HL-60 (cell line): ENCODE results near the gene DYNLT5.
"Not testable (repeated sequence)": the region's sequence is repeated elsewhere in the genome, so short reads cannot be mapped to it uniquely, and the experiment has no call there.

Experiments used
- DNase-seq, 2 experiments: peaks; one replicate each; pipeline ENCODE4 v3.0.0-alpha.2; 2010 to 2020; ENCODE audit warnings: low read depth in 1 of 2, low spot score in 1 of 2
- H3K27ac ChIP-seq: fragments of 250-450 bp; sonication (Bioruptor Pico); replicated peaks from 2 replicates; pipeline ENCODE4 v1.5.1; 2020; ENCODE audit warnings: mild to moderate bottlenecking, moderate library complexity
- H3K27me3 ChIP-seq: fragments of 250-450 bp; sonication (Bioruptor Pico); 2 replicates; pipeline ENCODE4 v1.5.1; 2021; ENCODE audit warnings: mild to moderate bottlenecking, moderate library complexity; ENCODE audit not compliant: insufficient read depth, poor library complexity, severe bottlenecking
- H3K4me3 ChIP-seq: replicated peaks from 2 replicates; pipeline ENCODE4 v1.5.1; 2011; ENCODE audit warnings: mild to moderate bottlenecking, control low read depth, low read length; ENCODE audit not compliant: insufficient read depth
- GABPA ChIP-seq: IDR thresholded peaks from 2 replicates; pipeline ENCODE4 v1.6.1; 2012; ENCODE audit warnings: low read depth
- POLR2AphosphoS5 ChIP-seq: IDR thresholded peaks from 2 replicates; pipeline ENCODE4 v1.6.1; 2012; ENCODE audit warnings: low read depth
- REST ChIP-seq: IDR thresholded peaks from 2 replicates; pipeline ENCODE4 v1.6.1; 2012; ENCODE audit warnings: low read depth; ENCODE audit not compliant: insufficient replicate concordance
- SPI1 ChIP-seq: IDR thresholded peaks from 2 replicates; pipeline ENCODE4 v1.6.1; 2012; ENCODE audit warnings: low read depth, mild to moderate bottlenecking, borderline replicate concordance
- TF ChIP-seq, protein P1 (sequence below): IDR thresholded peaks from one replicate; pipeline ENCODE4 v1.5.1; 2011; ENCODE audit warnings: low read length, control low read depth, inconsistent platforms; ENCODE audit not compliant: insufficient read depth

The DYNLT5 gene

GRCh38 chr1:66732407-66733166 is 19.7 kb upstream of the DYNLT5 start:
- TF ChIP-seq GABPA (no peak), SPI1 (no peak), REST (no peak), POLR2AphosphoS5 (no peak)
- TF ChIP-seq, protein P1, sequence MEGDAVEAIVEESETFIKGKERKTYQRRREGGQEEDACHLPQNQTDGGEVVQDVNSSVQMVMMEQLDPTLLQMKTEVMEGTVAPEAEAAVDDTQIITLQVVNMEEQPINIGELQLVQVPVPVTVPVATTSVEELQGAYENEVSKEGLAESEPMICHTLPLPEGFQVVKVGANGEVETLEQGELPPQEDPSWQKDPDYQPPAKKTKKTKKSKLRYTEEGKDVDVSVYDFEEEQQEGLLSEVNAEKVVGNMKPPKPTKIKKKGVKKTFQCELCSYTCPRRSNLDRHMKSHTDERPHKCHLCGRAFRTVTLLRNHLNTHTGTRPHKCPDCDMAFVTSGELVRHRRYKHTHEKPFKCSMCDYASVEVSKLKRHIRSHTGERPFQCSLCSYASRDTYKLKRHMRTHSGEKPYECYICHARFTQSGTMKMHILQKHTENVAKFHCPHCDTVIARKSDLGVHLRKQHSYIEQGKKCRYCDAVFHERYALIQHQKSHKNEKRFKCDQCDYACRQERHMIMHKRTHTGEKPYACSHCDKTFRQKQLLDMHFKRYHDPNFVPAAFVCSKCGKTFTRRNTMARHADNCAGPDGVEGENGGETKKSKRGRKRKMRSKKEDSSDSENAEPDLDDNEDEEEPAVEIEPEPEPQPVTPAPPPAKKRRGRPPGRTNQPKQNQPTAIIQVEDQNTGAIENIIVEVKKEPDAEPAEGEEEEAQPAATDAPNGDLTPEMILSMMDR: no peak
- no peak overlapping the region for H3K27ac ChIP-seq
- H3K27me3 ChIP-seq: no peaks in the 10 kb centered on the region
- H3K4me3 ChIP-seq: no peak overlapping the region
- DNase-seq: no peak

DNA sequence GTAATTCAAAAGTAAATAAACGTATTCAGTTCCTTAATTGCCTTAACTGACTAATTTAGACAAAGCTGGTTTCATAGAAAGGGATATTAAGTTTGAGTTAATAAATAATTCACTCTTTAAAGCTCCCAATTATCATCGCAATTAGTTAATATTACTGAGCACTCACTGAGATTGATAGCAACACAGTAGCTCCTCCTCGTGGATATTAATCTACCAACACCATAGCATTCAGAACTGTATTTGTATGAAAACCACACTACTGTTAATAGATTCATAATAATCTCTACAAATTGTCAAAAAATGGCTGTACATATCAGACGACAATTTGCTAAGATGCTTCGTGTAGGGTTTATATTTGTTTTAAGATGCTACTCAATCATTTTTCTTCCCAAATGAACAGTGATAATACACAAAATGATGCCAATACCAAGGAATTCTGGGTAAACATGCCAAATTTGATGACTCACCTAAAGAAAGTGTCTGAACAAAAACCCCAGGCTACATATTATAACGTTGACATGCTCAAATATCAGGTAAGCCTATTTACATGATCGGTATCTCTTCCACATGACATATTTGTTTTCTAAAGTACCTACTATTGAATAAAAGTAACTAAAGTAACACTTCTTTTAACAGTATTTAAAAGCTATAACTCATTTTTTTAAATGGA is 18.8 kb upstream of the DYNLT5 start:
- Histone ChIP-seq H3K27ac (no peak overlapping the region), H3K27me3 (no peaks in the 10 kb centered on the region), H3K4me3 (no peak overlapping the region)
- DNase-seq: no peak
- TF ChIP-seq POLR2AphosphoS5 (no peak), SPI1 (no peak), REST (no peak), GABPA (no peak)
- TF ChIP-seq, protein P1: no peak

DNA sequence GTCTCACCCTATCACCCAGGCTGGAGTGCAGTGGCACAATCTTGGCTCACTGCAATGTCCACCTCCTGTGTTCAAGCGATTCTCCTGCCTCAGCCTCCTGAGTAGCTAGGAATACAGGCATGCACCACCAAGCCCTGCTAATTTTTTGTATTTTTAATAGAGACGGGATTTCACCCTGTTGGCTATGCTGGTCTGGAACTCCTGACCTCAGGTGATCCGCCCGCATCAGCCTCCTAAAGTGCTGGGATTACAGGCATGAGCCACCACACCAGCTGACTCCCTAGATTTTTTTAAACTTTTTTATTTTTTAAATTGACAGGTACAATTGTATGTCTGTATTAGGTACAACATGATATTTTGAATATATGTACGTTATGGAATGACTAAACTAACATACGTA is 17.7 kb upstream of the DYNLT5 start:
- not testable (repeated sequence) for DNase-seq, H3K27ac ChIP-seq, H3K27me3 ChIP-seq

GRCh38 chr1:66737836-66738235 is 14.4 kb upstream of the DYNLT5 start:
- Histone ChIP-seq H3K4me3 (no peak overlapping the region), H3K27me3 (no peaks in the 10 kb centered on the region), H3K27ac (no peak overlapping the region)
- TF ChIP-seq POLR2AphosphoS5: no peak
- TF ChIP-seq SPI1: no peak
- TF ChIP-seq REST: no peak
- no peak for TF ChIP-seq GABPA
- TF ChIP-seq, protein P1: no peak
- no peak for DNase-seq

More for the DNA sequence above, 17.7 kb upstream of the DYNLT5 start:
- H3K4me3 ChIP-seq: not testable (repeated sequence)
